HFF-Myc (cell line): Measurements from ENCODE around the gene CDK9.
"Not testable (repeated sequence)": the region's sequence is repeated elsewhere in the genome, so short reads cannot be mapped to it uniquely, and the experiment has no call there.

Experiments used
- DNase-seq: peaks from one replicate; pipeline ENCODE4 v3.0.0-alpha.2; 2011; ENCODE audit warnings: low read depth; ENCODE audit errors: extremely low read depth
- H3K4me3 ChIP-seq: replicated peaks from 2 replicates; pipeline ENCODE4 v1.5.1; 2011; ENCODE audit warnings: low read depth, mild to moderate bottlenecking, control low read depth, low read length
- CTCF ChIP-seq: IDR thresholded peaks from 2 replicates; pipeline ENCODE4 v1.5.1; 2012; ENCODE audit warnings: mild to moderate bottlenecking, low read depth, low read length, control low read depth; ENCODE audit errors: missing control alignments

The CDK9 gene

GRCh38 chr9:127832248-127832647 lies 46.4 kb downstream of the CDK9 start:
- DNase-seq = no peak
- TF ChIP-seq CTCF = no peak
- no peak overlapping the region for H3K4me3 ChIP-seq

GRCh38 chr9:127833555-127833954 lies 47.7 kb downstream of the CDK9 start:
- no peak for DNase-seq
- no peak overlapping the region for H3K4me3 ChIP-seq
- TF ChIP-seq CTCF = no peak

- no peak for TF ChIP-seq CTCF
- DNase-seq = no peak
- H3K4me3 ChIP-seq = no peak overlapping the region
These were observed 50.2 kb downstream of the CDK9 start for GRCh38 chr9:127835991-127836516.

GRCh38 chr9:127836561-127836960 lies 50.7 kb downstream of the CDK9 start:
- not testable (repeated sequence) for DNase-seq, H3K4me3 ChIP-seq

GRCh38 chr9:127837346-127837745 lies 51.5 kb downstream of the CDK9 start:
- TF ChIP-seq CTCF = no peak
- DNase-seq = no peak
- H3K4me3 ChIP-seq = no peak overlapping the region

GRCh38 chr9:127838375-127839078 lies 52.7 kb downstream of the CDK9 start:
- H3K4me3 ChIP-seq = no peak overlapping the region
- no peak for TF ChIP-seq CTCF
- DNase-seq = peak; percentile 36
